Skeletal muscle tissue (tissue), 4 donors: Measurements from ENCODE around the gene XPO1. TPM values are rescaled to one million over a fixed set of nuclear protein-coding genes. Genes with fewer than 3 reads are reported as not detected.

Source experiments
- H3K27ac ChIP-seq: one replicate; pipeline ENCODE4 v1.7.0; 2013; ENCODE audit warnings: mild to moderate bottlenecking, low read depth, low read length, inconsistent platforms
- H3K27me3 ChIP-seq, 3 donors: one replicate each; pipeline ENCODE4 v1.7.0; 2013; ENCODE audit warnings: low read length in 3 of 3; ENCODE audit not compliant: control insufficient read depth in 3 of 3, insufficient read depth in 3 of 3
- H3K36me3 ChIP-seq, 3 donors: one replicate each; pipeline ENCODE4 v1.7.0; 2013; ENCODE audit warnings: low read length in 3 of 3; ENCODE audit not compliant: control insufficient read depth in 3 of 3, insufficient read depth in 3 of 3
- H3K4me1 ChIP-seq, 3 donors: one replicate each; pipeline ENCODE4 v1.7.0; 2013; ENCODE audit warnings: low read length in 3 of 3, mild to moderate bottlenecking in 3 of 3; ENCODE audit not compliant: control insufficient read depth in 3 of 3, insufficient read depth in 3 of 3
- H3K4me3 ChIP-seq, 3 donors: one replicate each; pipeline ENCODE4 v1.7.0; 2013; ENCODE audit warnings: low read length in 3 of 3
- H3K9ac ChIP-seq, 3 donors: one replicate each; pipeline ENCODE4 v1.7.0; 2013; ENCODE audit warnings: low read length in 3 of 3, mild to moderate bottlenecking in 3 of 3, moderate library complexity in 2 of 3, low read depth in 1 of 3
- H3K9me3 ChIP-seq, 3 donors: one replicate each; pipeline ENCODE4 v1.7.0; 2013; ENCODE audit warnings: low read length in 3 of 3; ENCODE audit not compliant: control insufficient read depth in 3 of 3
- total RNA-seq: library from RNA; depleted of rRNA; stranded (reverse); fragments of >200 nt; gene quantifications from one replicate; pipeline ENCODE4 v1.2.3, GENCODE V29; 2014
- donor health status: Osteomylitis.

XPO1 gene
- total RNA-seq, 1 donor from 2014 or later: 458 TPM

GRCh38 chr2:61536572-61537276 lies 1.4 kb downstream of the XPO1 start:
- Histone ChIP-seq H3K9ac (peak overlapping the region; percentile 88 to 93 (median 91)), H3K4me3 (peak overlapping the region; percentile 75 to 98 (median 80)), H3K27ac (peak overlapping the region; percentile 97), H3K36me3 (peaks cover 0 to 3% (median 2%) of the 10 kb centered on the region in 3 donors), H3K4me1 (peaks cover 16 to 27% (median 23%) of the 10 kb centered on the region in 3 donors), H3K9me3 (no peaks in the 10 kb centered on the region), H3K27me3 (no peaks in the 10 kb centered on the region)

GRCh38 chr2:61536180-61536571 lies 2.0 kb downstream of the XPO1 start:
- Histone ChIP-seq H3K9ac (peak overlapping the region; percentile 88 to 93 (median 91)), H3K4me1 (peaks cover 16 to 27% (median 23%) of the 10 kb centered on the region in 3 donors), H3K9me3 (no peaks in the 10 kb centered on the region)

GRCh38 chr2:61535449-61535848 lies 2.7 kb downstream of the XPO1 start:
- H3K4me1 ChIP-seq: peaks cover 17 to 32% (median 23%) of the 10 kb centered on the region in 3 donors
- peak overlapping the region; percentile 3 to 98 (median 80) for H3K4me3 ChIP-seq
- H3K36me3 ChIP-seq: peaks cover 0 to 7% (median 2%) of the 10 kb centered on the region in 3 donors
- peak overlapping the region; percentile 14 to 93 (median 88) for H3K9ac ChIP-seq
- H3K9me3 ChIP-seq: no peaks in the 10 kb centered on the region
- peak overlapping the region; percentile 97 for H3K27ac ChIP-seq
- H3K27me3 ChIP-seq: no peaks in the 10 kb centered on the region

More at GRCh38 chr2:61536180-61536571, 2.0 kb downstream of the XPO1 start:
- H3K27ac ChIP-seq: peak overlapping the region; percentile 97
- no peaks in the 10 kb centered on the region for H3K27me3 ChIP-seq
- peaks cover 0 to 7% (median 2%) of the 10 kb centered on the region in 3 donors for H3K36me3 ChIP-seq
- H3K4me3 ChIP-seq: peak overlapping the region; percentile 75 to 98 (median 80)

- Histone ChIP-seq H3K9me3 (no peaks in the 10 kb centered on the region), H3K27ac (peak overlapping the region; percentile 97), H3K36me3 (peaks cover 0 to 7% (median 3%) of the 10 kb centered on the region in 3 donors), H3K9ac (peak overlapping the region; percentile 7 to 93 (median 88)), H3K4me3 (peak overlapping the region in 2 of 3 donors; percentile 48 to 80), H3K4me1 (peaks cover 22 to 32% (median 23%) of the 10 kb centered on the region in 3 donors), H3K27me3 (no peaks in the 10 kb centered on the region)
Observed at GRCh38 chr2:61534926-61535325, 3.2 kb downstream of the XPO1 start.

GRCh38 chr2:61530749-61531148 lies 7.4 kb downstream of the XPO1 start:
- H3K9ac ChIP-seq: no peak overlapping the region
- no peak overlapping the region for H3K4me3 ChIP-seq
- no peaks in the 10 kb centered on the region for H3K27me3 ChIP-seq
- H3K36me3 ChIP-seq: peaks cover 0 to 9% (median 7%) of the 10 kb centered on the region in 3 donors
- H3K9me3 ChIP-seq: no peaks in the 10 kb centered on the region
- H3K4me1 ChIP-seq: peaks cover 14 to 31% (median 22%) of the 10 kb centered on the region in 3 donors
- H3K27ac ChIP-seq: no peak overlapping the region

- peaks cover 0 to 9% (median 7%) of the 10 kb centered on the region in 3 donors for H3K36me3 ChIP-seq
- H3K27me3 ChIP-seq: no peaks in the 10 kb centered on the region
- H3K27ac ChIP-seq: no peak overlapping the region
- H3K4me3 ChIP-seq: no peak overlapping the region
- peaks cover 12 to 28% (median 21%) of the 10 kb centered on the region in 3 donors for H3K4me1 ChIP-seq
- H3K9ac ChIP-seq: peak overlapping the region in 1 of 3 donors; percentile 40
- no peaks in the 10 kb centered on the region for H3K9me3 ChIP-seq
Observed at GRCh38 chr2:61529944-61530735, 8.0 kb downstream of the XPO1 start.

- Histone ChIP-seq H3K4me3 (no peak overlapping the region), H3K27ac (no peak overlapping the region), H3K36me3 (peaks cover 6 to 33% (median 28%) of the 10 kb centered on the region in 3 donors), H3K27me3 (no peaks in the 10 kb centered on the region), H3K9me3 (no peaks in the 10 kb centered on the region), H3K4me1 (no peaks in the 10 kb centered on the region), H3K9ac (no peak overlapping the region)
Observed at GRCh38 chr2:61520261-61520660, 17.9 kb downstream of the XPO1 start.

- Histone ChIP-seq H3K9ac (no peak overlapping the region), H3K4me3 (no peak overlapping the region), H3K4me1 (no peaks in the 10 kb centered on the region), H3K36me3 (peaks cover 19 to 30% (median 29%) of the 10 kb centered on the region in 3 donors), H3K9me3 (no peaks in the 10 kb centered on the region), H3K27me3 (no peaks in the 10 kb centered on the region), H3K27ac (no peak overlapping the region)
Observed at GRCh38 chr2:61512768-61513398, 25.3 kb downstream of the XPO1 start.

GRCh38 chr2:61510674-61511671 lies 27.2 kb downstream of the XPO1 start:
- H3K36me3 ChIP-seq: peaks cover 19 to 24% (median 21%) of the 10 kb centered on the region in 3 donors
- no peaks in the 10 kb centered on the region for H3K4me1 ChIP-seq

More at GRCh38 chr2:61510674-61511671, 27.2 kb downstream of the XPO1 start:
- Histone ChIP-seq H3K9me3 (no peaks in the 10 kb centered on the region), H3K27me3 (no peaks in the 10 kb centered on the region), H3K27ac (no peak overlapping the region), H3K4me3 (no peak overlapping the region), H3K9ac (no peak overlapping the region)
